Stomach (tissue), 4 donors: ENCODE measurements around the gene WDR37.

Experiments
- CTCF ChIP-seq, 7 experiments: fragments of 450-650 bp in 4 of 7; fragments of 200-600 bp in 3 of 7; sonication (generic) in 3 of 7; IDR thresholded peaks; one replicate each; pipeline ENCODE4 v1.5.1; 2016 to 2019; ENCODE audit warnings: antibody characterized with exemption in 7 of 7, control low read depth in 2 of 7, mild to moderate bottlenecking in 1 of 7
- EP300 ChIP-seq: sonication (generic); formaldehyde crosslinking; IDR thresholded peaks from one replicate; pipeline ENCODE4 v1.6.1; 2017; ENCODE audit warnings: antibody characterized with exemption

DNA sequence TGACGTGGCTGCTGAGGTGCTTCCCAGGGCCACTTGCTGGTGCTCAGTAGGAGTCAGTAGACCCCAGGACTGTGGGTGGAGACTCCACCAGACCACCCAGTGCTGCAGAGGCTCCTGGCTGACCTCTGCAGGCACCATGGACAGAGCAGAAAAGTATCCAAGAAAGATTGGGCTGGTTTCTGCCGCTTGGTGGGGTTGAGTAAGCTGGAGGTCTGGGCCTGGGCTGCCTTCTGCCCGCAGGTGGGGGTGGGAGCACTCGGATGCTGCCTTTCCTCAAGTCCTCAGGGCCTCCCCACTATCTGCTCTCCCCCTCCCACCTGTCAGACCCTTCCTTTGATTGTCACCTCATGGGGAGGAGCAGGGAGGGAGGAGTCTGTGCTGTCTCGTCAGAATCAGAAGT is 91.6 kb downstream of the WDR37 start:
- TF ChIP-seq CTCF (IDR thresholded peaks at IDR 0.05) = no peak
- TF ChIP-seq EP300 = no peak
